HUES6 (cell line): ENCODE measurements around the gene DPYSL5.

Source experiments
- H3K27ac ChIP-seq: 2 replicates; pipeline ENCODE4 v1.7.0; 2013; ENCODE audit warnings: low read depth, mild to moderate bottlenecking, low read length, inconsistent platforms
- H3K27me3 ChIP-seq: 2 replicates; pipeline ENCODE4 v1.6.1; 2013; ENCODE audit warnings: low read length; ENCODE audit not compliant: control insufficient read depth, insufficient read depth
- H3K36me3 ChIP-seq: 2 replicates; pipeline ENCODE4 v1.6.1; 2013; ENCODE audit warnings: low read length; ENCODE audit not compliant: control insufficient read depth, insufficient read depth
- H3K4me1 ChIP-seq: 2 replicates; pipeline ENCODE4 v1.6.1; 2013; ENCODE audit warnings: low read length; ENCODE audit not compliant: control insufficient read depth, insufficient read depth
- H3K4me3 ChIP-seq: 2 replicates; pipeline ENCODE4 v1.5.1; 2013; ENCODE audit warnings: low read depth, low read length
- H3K9ac ChIP-seq: one replicate; pipeline ENCODE4 v1.6.1; 2013; ENCODE audit warnings: mild to moderate bottlenecking, low read length
- H3K9me3 ChIP-seq: 2 replicates; pipeline ENCODE4 v1.6.1; 2013; ENCODE audit warnings: low read depth, low read length; ENCODE audit not compliant: control insufficient read depth, insufficient read depth

DPYSL5 gene

GRCh38 chr2:26890341-26891000 lies 42.5 kb downstream of the DPYSL5 start:
- no peaks in the 10 kb centered on the region for H3K27me3 ChIP-seq
- no peak overlapping the region for H3K4me3 ChIP-seq
- no peaks in the 10 kb centered on the region for H3K9me3 ChIP-seq
- no peaks in the 10 kb centered on the region for H3K36me3 ChIP-seq
- no peak overlapping the region for H3K9ac ChIP-seq
- H3K4me1 ChIP-seq = no peaks in the 10 kb centered on the region
- no peak overlapping the region for H3K27ac ChIP-seq

GRCh38 chr2:26892133-26892532 lies 44.2 kb downstream of the DPYSL5 start:
- H3K36me3 ChIP-seq = no peaks in the 10 kb centered on the region
- no peaks in the 10 kb centered on the region for H3K4me1 ChIP-seq
- H3K4me3 ChIP-seq = no peak overlapping the region
- H3K9me3 ChIP-seq = no peaks in the 10 kb centered on the region
- H3K9ac ChIP-seq = no peak overlapping the region
- no peaks in the 10 kb centered on the region for H3K27me3 ChIP-seq
- H3K27ac ChIP-seq = no peak overlapping the region

GRCh38 chr2:26892922-26893524 lies 45.1 kb downstream of the DPYSL5 start:
- Histone ChIP-seq H3K9me3 (no peaks in the 10 kb centered on the region), H3K27ac (no peak overlapping the region), H3K9ac (no peak overlapping the region), H3K36me3 (no peaks in the 10 kb centered on the region), H3K4me1 (no peaks in the 10 kb centered on the region), H3K4me3 (no peak overlapping the region), H3K27me3 (no peaks in the 10 kb centered on the region)

- Histone ChIP-seq H3K4me1 (no peaks in the 10 kb centered on the region), H3K36me3 (no peaks in the 10 kb centered on the region)
Measured at GRCh38 chr2:26894136-26894535, 46.2 kb downstream of the DPYSL5 start.

GRCh38 chr2:26897807-26898479 lies 50.0 kb downstream of the DPYSL5 start:
- no peaks in the 10 kb centered on the region for H3K27me3 ChIP-seq
- H3K4me1 ChIP-seq = peaks cover 14% of the 10 kb centered on the region
- H3K9me3 ChIP-seq = no peaks in the 10 kb centered on the region
- H3K36me3 ChIP-seq = no peaks in the 10 kb centered on the region
- H3K4me3 ChIP-seq = no peak overlapping the region
- H3K9ac ChIP-seq = no peak overlapping the region
- H3K27ac ChIP-seq = no peak overlapping the region

More at GRCh38 chr2:26894136-26894535, 46.2 kb downstream of the DPYSL5 start:
- Histone ChIP-seq H3K4me3 (no peak overlapping the region), H3K9ac (no peak overlapping the region), H3K9me3 (no peaks in the 10 kb centered on the region), H3K27me3 (no peaks in the 10 kb centered on the region), H3K27ac (no peak overlapping the region)

- no peak overlapping the region for H3K9ac ChIP-seq
- no peaks in the 10 kb centered on the region for H3K9me3 ChIP-seq
- no peaks in the 10 kb centered on the region; the same call in 1 of the 2 replicates for H3K27me3 ChIP-seq
- H3K4me1 ChIP-seq = peaks cover 14% of the 10 kb centered on the region
- no peak overlapping the region for H3K4me3 ChIP-seq
- no peak overlapping the region for H3K27ac ChIP-seq
- H3K36me3 ChIP-seq = no peaks in the 10 kb centered on the region
Measured at GRCh38 chr2:26898480-26899078, 50.6 kb downstream of the DPYSL5 start.

- Histone ChIP-seq H3K4me3 (no peak overlapping the region), H3K27ac (no peak overlapping the region), H3K4me1 (peaks cover 14% of the 10 kb centered on the region), H3K36me3 (no peaks in the 10 kb centered on the region), H3K9me3 (no peaks in the 10 kb centered on the region), H3K9ac (no peak overlapping the region), H3K27me3 (no peaks in the 10 kb centered on the region; the same call in 1 of the 2 replicates)
Measured at GRCh38 chr2:26899500-26900164, 51.7 kb downstream of the DPYSL5 start.

GRCh38 chr2:26900831-26901321 lies 52.9 kb downstream of the DPYSL5 start:
- Histone ChIP-seq H3K27me3 (no peaks in the 10 kb centered on the region; the same call in 1 of the 2 replicates), H3K27ac (no peak overlapping the region), H3K36me3 (no peaks in the 10 kb centered on the region)

GRCh38 chr2:26901326-26902183 lies 53.6 kb downstream of the DPYSL5 start:
- Histone ChIP-seq H3K9me3 (no peaks in the 10 kb centered on the region), H3K27ac (no peak overlapping the region), H3K36me3 (no peaks in the 10 kb centered on the region), H3K4me3 (no peak overlapping the region), H3K4me1 (peaks cover 14% of the 10 kb centered on the region), H3K9ac (no peak overlapping the region), H3K27me3 (no peaks in the 10 kb centered on the region; the same call in 1 of the 2 replicates)

More at GRCh38 chr2:26900831-26901321, 52.9 kb downstream of the DPYSL5 start:
- no peak overlapping the region for H3K9ac ChIP-seq
- no peaks in the 10 kb centered on the region for H3K9me3 ChIP-seq
- H3K4me3 ChIP-seq = no peak overlapping the region
- H3K4me1 ChIP-seq = peaks cover 14% of the 10 kb centered on the region

GRCh38 chr2:26903676-26904075 lies 55.7 kb downstream of the DPYSL5 start:
- Histone ChIP-seq H3K9ac (no peak overlapping the region), H3K36me3 (no peaks in the 10 kb centered on the region), H3K4me1 (peaks cover 14% of the 10 kb centered on the region), H3K27me3 (no peaks in the 10 kb centered on the region; the same call in 1 of the 2 replicates), H3K4me3 (no peak overlapping the region), H3K9me3 (no peaks in the 10 kb centered on the region), H3K27ac (no peak overlapping the region)
